T-helper 1 cell (primary cell): Measurements from ENCODE around the gene ARRB1.
"Not testable (repeated sequence)": the region's sequence is repeated elsewhere in the genome, so short reads cannot be mapped to it uniquely, and the experiment has no call there.

ENCODE experiments used
- DNase-seq, 5 donors: peaks; one replicate each; pipeline ENCODE4 v3.0.0-alpha.2; 2012 to 2020

Gene ARRB1

DNA sequence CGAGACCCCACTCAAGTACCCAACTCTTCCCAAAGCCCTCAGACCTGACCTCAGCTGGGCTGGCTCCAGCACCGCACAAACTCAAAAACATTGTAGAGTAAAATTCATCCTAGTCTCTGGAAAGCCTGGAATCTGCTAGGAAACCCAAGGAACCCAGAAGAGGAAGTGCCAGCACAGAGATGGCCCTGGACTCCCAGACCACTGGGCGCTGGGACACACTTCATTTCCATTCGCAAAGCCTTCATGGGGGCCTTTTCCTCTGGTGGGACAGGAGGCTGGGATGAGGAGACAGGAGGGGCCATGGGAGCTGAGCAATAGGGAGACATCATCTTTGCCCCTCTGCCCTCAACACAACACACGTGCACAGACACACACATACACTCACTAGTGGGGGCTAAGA is 30.8 kb downstream of the ARRB1 start:
- no peak for DNase-seq

DNA sequence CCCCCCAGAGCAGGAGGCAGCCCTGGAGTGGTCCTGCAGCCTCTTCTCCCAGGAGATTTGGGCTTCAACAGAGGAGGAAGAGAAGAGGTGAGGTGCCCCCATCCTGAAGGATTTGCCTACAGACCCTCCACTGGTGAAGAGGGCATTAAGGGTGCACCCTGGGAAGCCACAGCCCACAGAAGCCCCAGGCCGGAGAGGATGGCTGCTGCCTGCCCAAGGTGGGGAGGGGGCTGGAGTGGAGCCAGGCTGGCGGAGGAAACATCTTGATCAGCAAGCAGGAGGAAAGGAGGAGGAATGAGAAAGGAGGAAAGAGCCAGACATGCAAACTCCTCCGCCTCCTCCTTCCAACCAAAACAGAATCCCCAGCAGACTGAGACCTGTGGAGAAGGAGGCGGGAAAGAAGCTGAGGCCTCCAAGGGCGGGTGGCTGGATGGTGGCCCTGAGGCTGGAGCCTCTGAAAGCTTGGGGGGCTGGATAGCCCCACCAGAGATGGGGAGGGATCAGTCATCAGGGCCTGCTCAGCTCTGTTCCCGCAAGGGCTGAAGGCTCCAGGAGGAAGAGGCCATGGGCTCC is 31.3 kb downstream of the ARRB1 start:
- DNase-seq: no peak

DNA sequence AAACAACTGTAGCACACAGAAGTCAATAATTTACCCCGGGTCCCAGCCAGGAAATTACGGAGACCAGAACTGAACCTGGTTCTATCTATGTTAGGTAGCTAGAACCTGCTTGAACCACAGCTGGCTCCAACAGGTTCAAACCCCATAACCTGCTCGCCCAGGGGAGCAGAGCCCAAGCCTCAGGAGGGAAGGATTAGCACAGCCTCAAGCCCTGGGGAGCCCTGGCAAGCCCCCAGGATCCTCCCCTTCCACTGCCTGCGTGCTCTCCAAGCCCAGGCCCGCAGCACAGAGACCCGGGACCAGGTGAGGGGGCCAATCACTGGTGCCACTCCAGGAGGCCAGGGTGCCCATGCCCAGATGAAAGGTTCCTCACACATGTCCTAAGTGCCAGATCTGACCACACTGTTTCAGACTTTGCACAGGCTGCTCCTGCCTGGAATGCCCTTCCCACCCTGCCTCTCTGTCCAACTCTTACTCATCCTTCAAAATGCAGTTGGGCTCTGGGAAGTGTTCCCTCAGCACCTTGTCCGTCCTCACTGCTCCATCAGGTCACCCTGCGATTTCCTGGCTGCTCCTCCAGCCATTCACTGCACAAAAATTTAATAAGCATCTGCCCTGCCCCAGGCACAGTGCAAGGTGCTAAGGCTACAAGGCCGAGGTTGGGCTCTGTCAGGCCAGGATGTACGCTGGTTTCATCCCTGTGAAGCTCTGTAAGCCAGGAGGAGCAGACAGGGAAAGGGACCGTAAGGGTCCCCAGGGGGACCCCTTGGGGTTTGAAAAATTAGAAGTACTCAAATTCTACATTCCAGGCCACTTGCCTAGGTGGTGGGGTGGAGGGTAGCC is 32.2 kb downstream of the ARRB1 start:
- no peak for DNase-seq

DNA sequence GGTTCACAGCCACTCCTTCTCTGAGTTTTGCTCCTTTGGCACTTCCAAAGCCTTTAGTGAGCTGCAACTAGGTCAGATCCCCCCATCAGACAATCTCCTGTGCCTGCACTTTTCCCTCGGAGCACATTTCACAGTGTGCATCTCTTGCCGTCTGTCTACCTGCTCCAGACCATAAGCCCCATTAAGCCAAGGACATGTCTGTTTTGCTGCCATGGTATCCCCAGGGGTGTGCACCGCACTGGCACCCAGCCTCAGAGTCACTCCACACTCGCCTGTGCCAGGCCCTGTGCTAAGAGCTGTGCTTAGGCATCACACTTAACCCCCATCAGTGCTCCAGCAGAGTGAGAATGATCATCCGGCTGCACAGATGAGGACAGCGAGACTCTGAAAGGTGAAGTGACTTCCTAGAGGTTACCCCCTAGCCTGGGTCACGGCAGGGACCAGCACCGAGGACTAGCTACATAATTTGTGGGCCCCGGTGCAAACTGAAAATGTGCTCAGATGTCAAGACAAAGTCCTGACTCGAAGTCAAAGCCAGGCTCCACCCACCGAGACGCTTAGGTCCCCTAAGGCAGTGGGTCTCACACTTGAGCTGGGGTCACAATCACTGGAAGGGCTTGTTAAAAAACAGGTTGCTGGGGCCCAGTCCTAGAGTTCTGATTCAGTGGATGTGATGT is 33.9 kb downstream of the ARRB1 start:
- no peak for DNase-seq

DNA sequence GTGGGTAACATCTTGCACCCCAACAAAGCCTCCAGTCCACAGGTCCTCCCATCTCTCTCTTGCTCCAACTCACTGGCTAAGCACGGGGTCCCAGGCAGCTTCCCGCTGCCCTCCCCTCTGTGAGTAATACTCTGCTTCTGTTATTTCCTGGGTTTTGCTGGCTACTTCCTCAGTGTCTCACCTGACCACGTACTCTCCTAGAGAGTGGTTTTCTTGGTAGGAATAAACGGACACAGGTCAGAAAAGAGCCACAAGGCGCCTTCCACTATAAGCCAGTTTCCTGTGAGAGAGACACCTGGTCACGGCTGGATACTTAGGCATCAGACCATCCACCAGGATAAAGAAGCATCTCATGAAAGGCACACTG is 36.0 kb downstream of the ARRB1 start:
- DNase-seq: no peak

DNA sequence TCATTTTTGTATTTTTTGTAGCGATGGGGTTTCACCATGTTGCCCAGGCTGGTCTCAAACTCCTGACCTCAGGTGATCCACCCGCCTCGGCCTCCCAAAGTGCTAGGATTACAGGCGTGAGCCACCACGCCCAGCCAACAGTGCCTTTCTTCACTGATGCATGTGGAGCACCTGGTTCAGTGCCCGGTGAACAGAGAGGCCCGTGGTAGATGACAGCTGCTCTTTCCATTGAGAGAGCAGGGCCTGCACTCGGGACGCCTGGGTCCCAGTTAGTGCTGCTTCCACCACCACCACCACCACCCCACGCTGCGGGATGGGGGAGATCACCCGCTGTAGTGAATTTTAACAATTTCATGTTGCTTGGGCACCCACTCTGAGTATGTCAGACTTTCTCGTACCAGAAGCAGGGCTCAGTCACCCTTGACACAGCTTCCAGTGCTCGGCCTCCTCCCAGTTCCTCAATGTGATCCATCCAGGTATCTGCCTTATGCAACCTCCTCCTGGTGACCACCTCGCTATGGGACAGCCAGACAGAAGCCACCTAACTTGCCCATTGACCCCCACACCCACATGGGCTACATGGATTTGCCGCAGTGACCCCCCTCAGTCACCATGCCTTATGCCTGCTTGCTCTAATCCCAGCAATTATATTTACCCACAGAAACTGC is 36.6 kb downstream of the ARRB1 start:
- no peak for DNase-seq

DNA sequence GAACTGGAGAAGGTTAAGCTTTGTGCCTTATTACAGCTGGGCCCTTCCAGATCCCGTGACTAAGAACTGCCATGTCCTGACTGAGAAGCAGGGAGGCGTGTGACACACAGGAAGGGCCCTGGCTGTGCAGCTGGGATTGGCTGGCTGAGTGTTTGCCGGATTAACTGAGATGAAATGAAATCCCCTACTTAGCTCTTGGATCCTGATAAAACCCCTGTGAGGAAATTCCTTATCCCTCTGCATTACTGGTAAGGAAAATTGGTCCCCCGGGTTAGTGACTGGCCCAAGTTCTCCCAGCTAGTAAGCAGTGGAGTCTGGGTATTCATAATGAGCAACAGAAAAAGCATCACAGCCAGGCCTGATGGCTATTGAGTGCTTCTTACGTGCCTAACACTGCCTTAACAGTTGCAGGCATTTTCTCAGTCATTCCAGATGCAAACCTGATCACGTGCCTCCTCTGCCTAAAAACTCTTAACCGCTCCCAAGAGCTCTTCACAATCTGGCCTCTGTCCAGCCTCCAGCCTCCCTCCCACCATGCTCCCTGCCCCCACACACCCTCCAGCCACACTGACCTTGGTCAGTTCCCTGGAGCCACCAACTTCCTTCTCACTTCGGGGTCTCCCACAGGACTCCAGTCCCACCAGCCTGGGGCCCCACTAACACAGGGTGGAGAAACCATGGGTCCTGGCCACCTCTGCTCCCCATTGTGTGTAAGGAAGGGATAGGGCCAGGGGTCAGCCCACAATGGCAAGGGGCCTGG is 37.8 kb downstream of the ARRB1 start:
- no peak for DNase-seq

DNA sequence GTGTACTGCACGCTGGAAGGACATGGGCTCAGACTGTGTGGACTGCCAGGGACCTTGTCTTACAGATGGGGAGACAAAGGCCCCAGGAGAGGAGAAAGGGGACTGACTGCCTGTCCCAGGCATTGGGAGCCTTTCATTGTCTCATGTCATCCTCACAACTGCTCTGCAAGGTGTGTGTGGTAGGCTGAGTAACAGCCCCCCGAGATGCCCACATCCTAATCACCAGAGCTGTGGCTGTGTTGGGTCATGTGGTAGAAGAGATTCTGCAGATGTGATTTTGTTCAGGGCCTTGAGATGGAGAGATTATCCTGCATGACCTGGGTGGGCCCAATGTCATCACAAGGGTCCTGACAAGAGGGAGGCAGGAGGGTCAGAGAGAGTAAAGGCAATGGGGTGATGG is 39.1 kb downstream of the ARRB1 start:
- no peak for DNase-seq

DNA sequence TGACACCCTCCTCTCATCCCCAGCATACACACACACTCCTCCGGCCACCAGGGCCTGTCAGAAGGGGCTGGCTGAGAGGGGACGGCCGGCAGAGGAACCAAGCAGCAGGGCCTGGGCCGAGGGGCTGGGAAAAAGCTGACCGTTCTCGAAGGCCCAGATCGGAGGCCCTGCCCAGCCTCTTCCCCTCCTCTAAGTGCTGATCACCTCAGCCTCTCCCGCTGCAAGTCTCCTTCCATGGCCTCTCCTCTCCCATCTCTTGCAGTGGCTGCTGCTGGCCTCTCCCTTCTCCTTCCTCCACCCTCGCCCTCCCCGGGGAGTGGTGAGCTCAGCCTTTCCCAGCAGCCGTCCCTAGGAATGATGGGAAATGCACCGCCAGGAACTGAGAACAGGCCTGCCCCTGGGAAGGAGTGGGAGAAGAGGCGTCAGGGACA is 39.6 kb downstream of the ARRB1 start:
- DNase-seq: no peak

DNA sequence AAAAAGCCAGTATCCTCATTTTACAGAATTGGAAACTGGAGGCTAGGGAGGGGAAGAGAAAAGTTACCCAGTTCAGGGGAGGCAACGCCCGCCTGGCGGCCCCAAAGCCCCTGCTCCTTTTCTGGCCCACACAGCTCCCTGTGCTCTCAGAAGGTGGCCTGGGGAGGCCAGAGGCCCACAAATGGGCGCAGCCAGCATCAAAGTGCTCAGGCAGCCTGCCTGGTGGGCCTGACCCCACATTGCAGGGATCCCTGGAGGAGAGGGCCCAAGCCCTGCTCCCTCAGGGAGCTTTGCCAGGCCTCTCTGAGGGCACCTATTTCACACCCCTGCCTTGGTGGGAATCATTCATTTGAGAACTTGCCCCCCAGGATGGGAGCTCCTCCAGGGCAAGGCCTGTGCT is 42.5 kb downstream of the ARRB1 start:
- no peak for DNase-seq

DNA sequence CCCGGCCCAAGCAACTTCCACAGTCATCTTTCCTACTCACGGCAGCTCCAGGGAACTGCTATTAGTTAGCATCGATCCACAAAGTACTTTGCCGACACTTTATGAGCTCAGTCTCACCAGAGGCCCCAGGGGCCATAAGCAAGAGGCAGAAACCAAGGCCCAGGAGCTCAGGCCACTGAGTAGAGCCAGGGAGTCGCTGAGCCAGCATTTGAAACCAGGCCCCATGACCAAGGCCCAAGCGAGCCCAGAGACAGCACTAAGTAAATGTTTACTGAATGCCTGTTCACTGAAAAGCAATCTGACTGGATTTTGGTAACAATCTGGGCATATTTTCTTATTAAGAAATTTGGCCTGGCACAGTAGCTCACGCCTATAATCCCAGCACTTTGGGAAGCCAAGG is 43.3 kb downstream of the ARRB1 start:
- no peak for DNase-seq

DNA sequence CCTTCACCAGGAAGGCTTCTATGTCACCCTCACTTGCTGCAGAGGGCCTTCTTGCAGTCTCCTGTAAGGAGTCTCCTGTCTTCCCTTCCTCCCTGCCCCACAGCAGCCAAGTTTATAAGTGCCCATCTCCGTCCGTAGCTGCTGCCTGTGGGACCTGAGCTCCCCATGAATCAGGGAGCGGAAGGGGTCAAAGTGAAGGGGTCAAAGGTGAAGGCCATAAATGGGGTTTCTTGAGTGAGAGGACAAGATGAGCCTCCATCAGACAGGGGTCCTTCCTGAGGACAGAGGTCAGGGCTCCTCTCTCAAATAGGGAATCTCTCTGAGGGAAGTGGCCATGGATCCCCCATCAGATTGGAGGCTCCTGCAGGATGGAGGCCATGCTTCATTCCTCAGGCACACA is 44.4 kb downstream of the ARRB1 start:
- no peak for DNase-seq

DNA sequence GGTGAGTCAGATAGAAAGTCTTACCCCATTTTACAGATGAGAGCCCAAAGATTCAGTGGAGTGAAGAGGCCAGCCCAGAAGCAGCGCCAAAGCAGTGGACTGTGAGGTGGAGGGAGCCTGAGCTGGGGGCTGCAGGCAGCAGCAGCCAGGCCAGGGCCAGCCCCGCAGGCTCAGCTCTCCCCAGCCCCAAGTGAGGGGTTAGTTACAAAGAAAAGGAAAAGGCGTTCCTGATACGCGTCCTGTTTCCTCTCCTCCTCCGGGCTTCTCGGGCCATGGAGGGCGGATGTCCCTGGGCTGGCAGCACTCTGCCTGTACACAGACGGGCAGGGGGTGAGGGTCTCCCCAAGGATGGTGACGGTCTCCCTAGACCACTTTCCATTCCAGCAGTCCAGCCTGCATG is 44.9 kb downstream of the ARRB1 start:
- DNase-seq: no peak

DNA sequence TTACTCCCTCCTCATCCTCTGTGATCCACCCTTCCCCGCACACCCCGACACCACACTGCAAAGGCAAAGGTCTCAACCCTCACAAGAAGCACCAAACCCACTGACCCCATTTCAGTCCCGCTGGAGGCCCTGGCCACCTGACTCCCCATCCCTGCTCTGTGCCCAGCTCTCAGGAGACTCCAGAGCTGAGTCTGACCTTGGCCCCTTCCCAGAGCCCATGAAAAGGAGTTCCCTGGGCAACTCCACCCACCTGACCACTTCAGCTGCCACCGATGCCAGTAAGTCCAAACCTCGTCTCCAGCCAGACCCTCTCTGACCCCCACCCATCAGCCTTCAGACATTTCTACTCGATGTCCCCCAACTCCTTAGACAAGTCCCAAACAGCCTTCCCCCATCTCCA is 45.5 kb downstream of the ARRB1 start:
- no peak for DNase-seq

DNA sequence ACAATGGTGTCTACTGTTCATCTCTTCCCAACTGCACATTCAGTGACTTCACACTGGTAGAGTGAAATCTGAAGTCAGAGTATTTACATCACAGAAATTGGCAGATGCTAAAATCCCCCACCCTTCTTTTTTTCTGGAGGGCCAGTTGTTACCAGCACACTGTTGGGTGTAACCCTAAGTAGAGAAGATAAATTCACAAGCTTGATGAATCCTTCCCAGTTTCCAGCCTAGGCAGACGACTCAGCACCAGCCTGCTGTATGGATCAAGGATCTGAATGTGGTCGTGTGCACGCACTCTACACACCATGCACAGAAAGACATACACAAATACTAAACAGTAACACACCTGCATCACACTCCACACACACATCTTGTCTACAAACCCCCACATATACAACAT is 46.0 kb downstream of the ARRB1 start:
- DNase-seq: no peak

DNA sequence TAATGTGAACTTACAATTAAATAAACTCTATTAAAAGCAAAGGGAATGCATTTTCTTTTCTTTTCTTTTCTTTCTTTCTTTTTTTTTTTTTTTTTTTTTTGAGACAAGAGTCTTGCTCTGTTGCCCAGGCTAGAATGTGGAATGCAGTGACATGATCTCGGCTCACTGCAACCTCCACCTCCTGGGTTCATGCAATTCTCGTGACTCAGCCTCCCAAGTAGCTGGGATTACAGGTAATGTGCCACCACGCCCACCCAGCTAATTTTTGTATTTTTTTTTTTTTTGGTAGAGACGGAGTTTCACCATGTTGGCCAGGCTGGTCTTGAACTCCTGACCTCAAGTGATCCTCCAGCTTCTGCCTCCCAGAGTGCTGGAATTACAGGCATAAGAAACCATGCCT is 46.5 kb downstream of the ARRB1 start:
- not testable (repeated sequence) for DNase-seq

DNA sequence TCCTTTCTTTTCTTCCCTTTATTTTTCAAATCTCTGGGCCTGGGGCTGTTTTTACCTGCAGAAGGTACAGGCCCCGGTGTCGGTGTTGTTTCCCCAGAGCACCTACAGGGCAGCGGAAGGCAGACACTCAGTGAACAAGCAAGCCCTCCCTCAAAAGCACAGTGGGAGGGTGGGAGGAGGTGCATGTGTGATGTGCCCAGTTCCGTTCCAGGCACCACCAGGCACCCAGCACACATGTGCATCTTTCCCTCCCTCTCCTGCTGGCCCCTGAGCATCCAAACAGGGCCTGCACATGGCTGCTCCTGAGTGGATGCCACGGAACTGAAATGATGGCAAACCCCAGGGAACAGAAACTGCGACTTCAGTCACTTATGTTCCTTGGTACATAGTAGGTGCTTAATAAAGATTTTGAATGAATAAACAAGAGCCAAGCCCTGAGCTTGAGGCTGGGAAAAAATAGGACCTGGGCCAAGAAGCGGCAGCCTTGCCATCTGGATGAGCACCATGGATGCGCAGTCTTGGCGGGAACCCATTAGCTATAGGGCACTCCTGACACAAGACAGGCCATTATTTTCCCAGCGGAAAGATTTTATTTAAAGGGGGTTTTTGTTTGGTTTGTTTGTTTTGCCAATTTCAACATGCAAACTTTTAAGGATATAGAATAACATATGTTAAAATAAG is 47.8 kb downstream of the ARRB1 start:
- no peak for DNase-seq

DNA sequence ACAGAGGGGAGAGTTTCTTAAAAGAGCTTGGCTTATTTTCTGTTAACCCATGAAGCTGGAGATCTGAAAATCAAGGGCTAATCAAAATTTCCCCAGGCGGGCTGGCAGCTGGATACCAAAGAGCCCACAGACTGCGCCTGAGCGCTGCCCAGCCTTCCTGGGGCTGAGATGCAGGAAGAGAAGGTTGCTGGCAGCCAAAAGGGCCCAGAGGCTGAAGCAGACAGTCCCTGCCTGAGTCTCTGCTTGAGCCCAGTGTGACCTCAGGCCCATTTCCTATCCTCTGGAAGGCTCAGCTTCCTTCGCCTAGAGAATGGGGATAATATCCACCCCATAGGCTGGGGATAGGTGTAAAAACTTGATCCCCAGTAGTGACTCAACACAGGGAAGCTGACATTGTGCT is 49.1 kb downstream of the ARRB1 start:
- DNase-seq: no peak

DNA sequence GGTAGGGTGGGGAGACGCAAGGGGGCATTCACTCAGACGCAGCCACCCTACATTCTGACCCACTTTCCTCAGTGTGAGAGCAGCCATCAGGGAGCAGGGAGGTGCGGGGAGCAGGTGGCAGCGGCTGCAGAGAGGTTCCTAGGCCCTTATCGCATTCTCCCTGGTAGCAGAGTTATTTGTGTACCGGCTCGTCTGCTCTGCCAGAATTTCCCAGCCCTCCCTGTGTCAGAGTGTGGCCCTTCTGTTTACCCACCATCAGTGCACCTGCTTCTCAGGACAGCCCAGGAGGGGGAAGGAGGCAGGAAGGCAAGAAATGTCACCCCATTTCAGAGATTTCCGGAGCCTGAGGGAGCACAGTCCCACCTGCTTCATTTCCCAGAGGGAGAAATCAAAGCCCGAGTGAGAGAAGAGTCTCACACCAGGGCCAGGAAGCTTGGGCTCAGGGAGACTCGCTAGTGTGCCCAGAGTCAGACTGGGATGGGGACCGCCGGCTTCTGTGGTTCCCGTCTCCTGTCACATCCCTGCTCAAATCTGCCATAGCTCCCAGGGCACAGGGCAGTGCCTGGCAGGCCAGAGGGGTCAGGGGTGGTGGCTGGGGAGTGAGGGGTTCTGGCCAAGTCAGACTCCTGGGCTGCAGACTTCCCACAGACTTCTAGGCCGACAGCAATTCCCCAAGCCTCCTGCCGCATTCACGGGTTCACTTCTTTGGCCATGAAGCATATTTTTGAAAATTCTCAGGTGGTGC is 49.7 kb downstream of the ARRB1 start:
- DNase-seq: no peak

DNA sequence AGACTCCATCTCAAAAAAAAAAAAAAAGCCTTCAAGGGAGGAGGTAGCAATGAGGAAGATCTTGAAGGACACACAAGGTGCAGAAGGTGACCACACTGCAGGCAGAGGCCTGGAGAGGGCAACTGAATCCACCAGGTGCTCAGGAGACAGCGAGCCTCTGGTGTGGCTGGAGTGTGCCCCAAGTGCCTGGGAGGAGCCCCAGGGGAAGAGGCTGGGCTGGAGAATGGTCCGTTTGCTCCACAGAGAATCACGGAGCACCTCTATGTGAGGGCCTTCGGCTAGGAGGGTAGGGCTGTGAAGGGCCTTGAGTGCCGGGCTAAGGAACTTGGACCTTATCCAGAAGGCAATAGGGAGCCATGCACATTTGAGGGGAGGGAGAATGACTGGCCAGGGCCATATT is 50.3 kb downstream of the ARRB1 start:
- no peak for DNase-seq

DNA sequence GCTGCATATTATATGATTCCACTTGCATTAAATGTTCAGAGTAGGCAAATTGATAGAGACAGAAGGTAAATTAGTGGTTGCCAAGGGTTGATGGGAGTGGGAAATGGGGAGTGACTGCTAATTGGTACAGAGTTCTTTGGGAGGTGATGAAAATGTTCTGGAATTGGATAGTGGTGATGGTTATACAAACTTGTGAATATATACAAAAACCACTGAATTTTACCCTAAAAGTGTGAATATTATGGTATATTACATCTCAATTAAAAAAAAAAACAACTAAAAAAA is 52.5 kb downstream of the ARRB1 start:
- DNase-seq: no peak
